Measurements from ENCODE around the gene ZFR.
"Not testable (repeated sequence)": the region's sequence is repeated elsewhere in the genome, so short reads cannot be mapped to it uniquely, and the experiment has no call there.

Gene ZFR

GRCh38 chr5:32319926-32320543 lies 124.5 kb downstream of the ZFR start:
- no peak for DNase-seq (ENCODE audit: low spot score)

- no peak for DNase-seq (ENCODE audit: low spot score)
Measured at GRCh38 chr5:32319392-32319791, 125.1 kb downstream of the ZFR start.

- no peak for DNase-seq (ENCODE audit: low spot score)
Measured at GRCh38 chr5:32317041-32317440, 127.5 kb downstream of the ZFR start.

GRCh38 chr5:32315221-32316014 lies 129.1 kb downstream of the ZFR start:
- DNase-seq (ENCODE audit: low spot score), result no peak

GRCh38 chr5:32314658-32315057 lies 129.9 kb downstream of the ZFR start:
- DNase-seq (ENCODE audit: low spot score), result no peak

- DNase-seq (ENCODE audit: low spot score), result not testable (repeated sequence)
Measured at GRCh38 chr5:32314152-32314488, 130.4 kb downstream of the ZFR start.

GRCh38 chr5:32312595-32313332 lies 131.8 kb downstream of the ZFR start, which contains the start of gene MTMR12:
Gene MTMR12, minus strand, starts transcription at chr5:32312939. Its CDS starts 101 bp downstream, at chr5:32312838.
- DNase-seq (ENCODE audit: low spot score), result peak; percentile 99

- DNase-seq (ENCODE audit: low spot score), result peak; percentile 70
Measured at GRCh38 chr5:32312197-32312594, 132.3 kb downstream of the ZFR start.

GRCh38 chr5:32311404-32312196 lies 132.9 kb downstream of the ZFR start:
- DNase-seq (ENCODE audit: low spot score), result peak; percentile 42

- no peak for DNase-seq (ENCODE audit: low spot score)
Measured at GRCh38 chr5:32309761-32310160, 134.8 kb downstream of the ZFR start.

- no peak for DNase-seq (ENCODE audit: low spot score)
Measured at GRCh38 chr5:32308946-32309345, 135.6 kb downstream of the ZFR start.

GRCh38 chr5:32307769-32308194 lies 136.8 kb downstream of the ZFR start:
- no peak for DNase-seq (ENCODE audit: low spot score)

GRCh38 chr5:32304622-32305021 lies 139.9 kb downstream of the ZFR start:
- no peak for DNase-seq (ENCODE audit: low spot score)
